CD4-positive, CD25-positive, alpha-beta regulatory T cell (primary cell): ENCODE data around the gene CNTN5. TPM values are rescaled to one million over a fixed set of nuclear protein-coding genes. Genes with fewer than 3 reads are reported as not detected.
A peak's percentile ranks its signal among the peaks of the same experiment; 100 is the strongest.

Source experiments
- ATAC-seq, 2 donors: fragments of 150-1000 bp; cut with Tn5 transposase; one replicate each; pipeline ENCODE4 v1.10.0; 2021; ENCODE audit warnings: low read depth in 2 of 2, moderate number of reproducible peaks in 2 of 2, moderate library complexity in 1 of 2
- DNase-seq, 3 donors: peaks; one replicate each; pipeline versions ENCODE4 v3.0.0 to v3.0.0-alpha.2; 2012 to 2022; ENCODE audit warnings: mixed read lengths in 1 of 3
- H3K27ac ChIP-seq: one replicate; pipeline ENCODE4 v1.7.0; 2013; ENCODE audit warnings: mild to moderate bottlenecking, low read length; ENCODE audit not compliant: insufficient read depth, poor library complexity, severe bottlenecking
- H3K27me3 ChIP-seq: one replicate; pipeline ENCODE4 v1.7.0; 2013; ENCODE audit warnings: low read length; ENCODE audit not compliant: control insufficient read depth, insufficient read depth
- H3K36me3 ChIP-seq: one replicate; pipeline ENCODE4 v1.7.0; 2013; ENCODE audit warnings: mild to moderate bottlenecking, low read length, moderate library complexity; ENCODE audit not compliant: control insufficient read depth, insufficient read depth
- H3K4me1 ChIP-seq: 2 replicates; pipeline ENCODE4 v1.7.0; 2013; ENCODE audit warnings: mild to moderate bottlenecking, low read length; ENCODE audit not compliant: insufficient read depth, control insufficient read depth, poor library complexity, severe bottlenecking
- H3K4me3 ChIP-seq: one replicate; pipeline ENCODE4 v1.7.0; 2013; ENCODE audit warnings: low read depth, mild to moderate bottlenecking, low read length, moderate library complexity
- H3K9me3 ChIP-seq, 2 experiments: 1 replicate in 1 of 2; 2 replicates in 1 of 2; pipeline ENCODE4 v1.7.0; 2013; ENCODE audit warnings: low read length in 2 of 2, mild to moderate bottlenecking in 1 of 2, moderate library complexity in 1 of 2; ENCODE audit not compliant: control insufficient read depth in 2 of 2
- H3K27ac Mint-ChIP-seq, 3 donors: one replicate each; pipeline ENCODE4 v1.8.0; 2020 to 2022; ENCODE audit warnings: mild to moderate bottlenecking in 3 of 3, mixed read lengths in 3 of 3, moderate library complexity in 2 of 3
- H3K27me3 Mint-ChIP-seq: one replicate; pipeline ENCODE4 v1.8.0; 2022; ENCODE audit warnings: mild to moderate bottlenecking, mixed read lengths
- H3K36me3 Mint-ChIP-seq: one replicate; pipeline ENCODE4 v1.8.0; 2020; ENCODE audit warnings: mixed read lengths
- H3K4me1 Mint-ChIP-seq, 4 donors: one replicate each; pipeline ENCODE4 v1.8.0; 2020 to 2022; ENCODE audit warnings: mixed read lengths in 4 of 4, mild to moderate bottlenecking in 1 of 4
- H3K4me3 Mint-ChIP-seq, 4 donors: one replicate each; pipeline ENCODE4 v1.8.0; 2020 to 2022; ENCODE audit warnings: mild to moderate bottlenecking in 4 of 4, mixed read lengths in 4 of 4, moderate library complexity in 3 of 4
- H3K9me3 Mint-ChIP-seq, 7 donors: one replicate each; pipeline ENCODE4 v1.8.0; 2020 to 2022; ENCODE audit warnings: mixed read lengths in 7 of 7, mild to moderate bottlenecking in 3 of 7, moderate library complexity in 2 of 7
- polyA plus RNA-seq, 4 donors: library from polyadenylated mRNA; unstranded; fragments of 300-500 nt; fragmentation: Illumina TruSeq; gene quantifications; one replicate each; pipeline ENCODE4 v1.2.3, GENCODE V29; 2021
- total RNA-seq: library from RNA; stranded (reverse); gene quantifications from one replicate; pipeline ENCODE4 v1.2.3, GENCODE V29; 2022

The CNTN5 gene
- total and polyA plus RNA-seq, 5 donors from 2014 or later, result not detected

DNA sequence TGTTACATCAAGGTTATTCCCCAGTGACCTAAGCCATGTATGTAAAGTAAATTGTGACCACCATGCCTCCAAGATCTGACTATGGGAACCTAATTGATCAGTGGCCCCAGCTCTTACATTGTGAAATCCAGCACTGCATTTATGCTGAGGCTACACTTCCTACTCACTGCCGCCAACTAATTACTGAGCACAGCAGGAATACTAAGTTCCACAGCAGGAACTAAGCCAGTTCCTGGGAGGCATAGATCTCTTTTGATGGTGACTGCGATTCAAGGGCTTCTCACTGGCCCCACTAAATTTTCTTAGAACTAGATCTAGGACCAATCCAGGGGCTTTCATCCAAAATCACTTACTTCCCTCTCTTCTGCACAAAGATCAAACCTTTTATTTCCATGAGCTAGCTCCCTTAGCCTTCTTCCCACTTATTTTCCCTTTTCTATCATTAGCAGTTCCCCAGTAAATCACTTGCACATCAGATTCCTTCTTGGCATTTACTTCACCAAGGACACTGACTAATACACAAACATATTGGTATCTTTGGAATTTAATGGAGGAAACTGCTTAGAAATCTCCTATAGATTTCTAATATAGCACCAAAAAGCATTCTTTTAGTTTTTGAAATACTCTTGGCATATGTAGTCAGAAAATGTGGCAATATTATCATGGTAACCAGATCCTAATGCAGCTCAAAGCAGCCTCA is 46.0 kb downstream of the CNTN5 start:
- Histone ChIP-seq H3K27me3 (no peaks in the 10 kb centered on the region), H3K9me3 (peaks cover 0 to 2% of the 10 kb centered on the region in 2 experiments), H3K4me1 (no peaks in the 10 kb centered on the region), H3K36me3 (no peaks in the 10 kb centered on the region), H3K27ac (no peak overlapping the region), H3K4me3 (no peak overlapping the region)
- DNase-seq (no peak), ATAC-seq (no peak)
- H3K27ac Mint-ChIP-seq, result no peak overlapping the region
- no peaks in the 10 kb centered on the region for H3K36me3 Mint-ChIP-seq
- H3K9me3 Mint-ChIP-seq, result peaks cover 0 to 9% (median 2%) of the 10 kb centered on the region in 7 donors
- H3K4me3 Mint-ChIP-seq, result no peak overlapping the region
- peaks cover 0 to 4% (median 0%) of the 10 kb centered on the region in 4 donors for H3K4me1 Mint-ChIP-seq
- no peaks in the 10 kb centered on the region for H3K27me3 Mint-ChIP-seq

DNA sequence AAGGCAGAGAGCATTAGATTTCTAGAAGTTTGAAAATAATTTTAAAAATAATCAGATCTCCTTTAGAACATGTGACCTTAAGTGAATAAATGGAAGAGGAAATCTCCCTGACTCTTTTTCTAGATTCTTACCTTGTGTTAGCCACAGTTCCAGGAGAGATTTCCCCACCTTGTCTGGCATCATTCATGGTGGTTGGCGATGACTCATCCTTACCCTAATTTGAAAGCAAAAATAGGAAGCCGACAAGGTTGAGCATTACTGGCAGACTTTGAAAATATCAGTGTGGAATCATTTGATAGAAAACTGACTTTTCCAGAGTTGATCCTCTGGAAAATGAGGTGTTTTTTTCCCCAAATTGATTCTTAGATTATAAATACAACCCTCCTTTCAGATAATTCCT is 48.1 kb downstream of the CNTN5 start:
- H3K4me3 ChIP-seq, result no peak overlapping the region
- no peaks in the 10 kb centered on the region for H3K9me3 ChIP-seq
- Mint-ChIP-seq H3K9me3 (peaks cover 0 to 11% (median 1%) of the 10 kb centered on the region in 7 donors), H3K27ac (no peak overlapping the region), H3K27me3 (no peaks in the 10 kb centered on the region), H3K4me1 (peaks cover 0 to 4% (median 0%) of the 10 kb centered on the region in 4 donors), H3K36me3 (no peaks in the 10 kb centered on the region), H3K4me3 (no peak overlapping the region)
- DNase-seq, result no peak
- no peak overlapping the region for H3K27ac ChIP-seq
- no peak for ATAC-seq
- H3K4me1 ChIP-seq, result no peaks in the 10 kb centered on the region
- no peaks in the 10 kb centered on the region for H3K27me3 ChIP-seq
- no peaks in the 10 kb centered on the region for H3K36me3 ChIP-seq

DNA sequence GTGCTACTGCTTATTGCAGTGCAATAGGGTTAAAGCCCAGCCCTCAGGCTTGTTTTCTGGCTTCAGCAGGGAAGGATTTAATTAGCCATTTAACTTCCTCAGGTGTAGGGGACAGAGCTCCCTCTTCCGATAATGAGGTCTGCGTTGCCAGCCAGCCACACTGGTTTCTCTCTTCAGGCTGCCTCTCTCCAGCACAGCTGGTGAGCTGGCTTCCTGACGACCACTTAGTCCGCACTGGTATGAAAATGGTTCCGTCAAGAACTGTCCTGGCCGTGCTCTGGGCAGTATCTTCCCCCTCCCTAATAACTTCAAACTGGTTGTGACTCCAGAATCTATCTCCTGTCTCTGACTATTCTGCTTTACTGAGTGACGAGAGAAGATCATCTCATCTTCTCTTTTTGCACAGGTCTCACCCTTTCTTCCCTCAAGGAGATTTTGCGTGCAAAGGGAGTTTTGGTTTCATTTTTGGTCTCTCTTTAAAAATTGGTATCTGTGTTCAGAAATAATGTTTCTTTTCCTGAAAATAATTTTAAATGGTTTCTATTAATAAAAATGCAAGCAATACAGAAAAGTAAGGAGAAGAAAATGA is 49.2 kb downstream of the CNTN5 start:
- DNase-seq (no peak), ATAC-seq (no peak)
- H3K4me3 ChIP-seq, result no peak overlapping the region
- peak overlapping the region in 3 of 4 donors; percentile 8 to 70 (median 66) for H3K4me3 Mint-ChIP-seq
- H3K27ac Mint-ChIP-seq, result no peak overlapping the region
- no peaks in the 10 kb centered on the region for H3K27me3 Mint-ChIP-seq
- peaks cover 0 to 7% (median 1%) of the 10 kb centered on the region in 7 donors for H3K9me3 Mint-ChIP-seq
- no peaks in the 10 kb centered on the region for H3K9me3 ChIP-seq
- no peaks in the 10 kb centered on the region for H3K27me3 ChIP-seq
- H3K27ac ChIP-seq, result no peak overlapping the region
- H3K36me3 ChIP-seq, result no peaks in the 10 kb centered on the region
- H3K4me1 ChIP-seq, result no peaks in the 10 kb centered on the region
- no peaks in the 10 kb centered on the region for H3K36me3 Mint-ChIP-seq
- H3K4me1 Mint-ChIP-seq, result peaks cover 0 to 4% (median 0%) of the 10 kb centered on the region in 4 donors

DNA sequence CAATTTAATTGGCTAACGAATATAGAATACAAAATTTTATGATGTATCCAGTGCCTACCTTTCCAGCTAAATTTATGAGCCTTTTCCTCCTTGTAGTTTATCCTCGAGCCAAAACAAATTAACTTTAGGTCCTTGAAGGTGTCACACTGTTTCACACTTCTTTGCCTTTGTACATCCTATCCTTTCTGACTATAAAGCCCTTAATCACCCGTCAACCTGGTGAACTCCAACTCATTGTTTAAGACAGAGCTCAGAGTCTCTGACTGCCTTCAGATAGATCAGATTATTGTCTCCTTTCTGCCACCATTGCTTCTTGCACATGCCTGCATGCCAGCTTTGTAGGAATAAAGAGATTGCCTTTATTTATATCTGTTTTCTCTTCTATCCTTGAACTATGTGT is 58.8 kb downstream of the CNTN5 start:
- no peaks in the 10 kb centered on the region for H3K27me3 Mint-ChIP-seq
- Histone ChIP-seq H3K27me3 (no peaks in the 10 kb centered on the region), H3K4me3 (no peak overlapping the region), H3K36me3 (no peaks in the 10 kb centered on the region), H3K9me3 (no peaks in the 10 kb centered on the region), H3K4me1 (no peaks in the 10 kb centered on the region), H3K27ac (no peak overlapping the region)
- peaks cover 0 to 19% (median 3%) of the 10 kb centered on the region in 7 donors for H3K9me3 Mint-ChIP-seq
- ATAC-seq (no peak), DNase-seq (no peak)
- no peak overlapping the region for H3K27ac Mint-ChIP-seq
- H3K4me1 Mint-ChIP-seq, result no peaks in the 10 kb centered on the region
- no peak overlapping the region for H3K4me3 Mint-ChIP-seq
- H3K36me3 Mint-ChIP-seq, result no peaks in the 10 kb centered on the region

DNA sequence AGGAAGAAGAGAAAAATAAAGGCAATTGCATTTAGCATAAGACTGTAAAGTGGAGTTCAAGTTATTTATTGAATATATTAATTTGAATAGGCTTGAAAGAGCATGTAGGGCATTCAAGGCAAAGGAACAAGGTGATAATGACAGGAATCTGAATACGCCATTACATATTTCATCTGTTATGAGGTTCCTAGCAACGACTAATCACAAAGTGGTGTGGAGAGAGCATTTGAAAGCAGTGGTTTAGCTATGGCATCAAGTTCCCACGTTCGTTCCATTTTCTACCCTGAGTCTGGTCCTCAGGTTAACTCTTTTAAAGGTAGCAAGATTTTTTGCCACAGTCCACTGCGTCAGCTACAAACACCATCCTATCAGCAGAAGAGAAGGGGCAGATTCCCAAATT is 59.4 kb downstream of the CNTN5 start:
- DNase-seq (no peak), ATAC-seq (no peak)
- H3K9me3 Mint-ChIP-seq, result peaks cover 0 to 19% (median 3%) of the 10 kb centered on the region in 7 donors
- no peak overlapping the region for H3K4me3 Mint-ChIP-seq
- H3K4me1 Mint-ChIP-seq, result no peaks in the 10 kb centered on the region
- Histone ChIP-seq H3K4me1 (no peaks in the 10 kb centered on the region), H3K36me3 (no peaks in the 10 kb centered on the region), H3K27me3 (no peaks in the 10 kb centered on the region), H3K27ac (no peak overlapping the region), H3K9me3 (no peaks in the 10 kb centered on the region), H3K4me3 (no peak overlapping the region)
- H3K27me3 Mint-ChIP-seq, result no peaks in the 10 kb centered on the region
- H3K36me3 Mint-ChIP-seq, result no peaks in the 10 kb centered on the region
- no peak overlapping the region for H3K27ac Mint-ChIP-seq

DNA sequence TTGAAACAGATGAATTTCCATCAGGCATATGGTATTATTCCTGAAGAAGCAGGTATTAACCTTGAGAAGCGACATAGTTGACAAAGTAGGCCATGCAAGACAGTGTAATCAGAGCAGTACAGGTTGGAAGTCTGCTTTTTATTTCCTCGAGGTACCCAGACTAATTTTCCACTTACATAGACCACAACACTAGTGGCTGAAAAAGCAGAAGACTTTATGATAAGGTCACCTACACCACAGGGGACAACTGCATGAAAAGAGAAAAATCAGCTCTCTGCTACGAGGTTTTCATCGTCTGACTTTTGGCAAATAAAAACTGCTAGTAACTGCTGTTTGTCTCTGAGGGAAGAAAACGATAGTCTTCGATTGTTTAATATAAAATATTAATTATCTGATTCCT is 77.5 kb downstream of the CNTN5 start:
- H3K9me3 Mint-ChIP-seq, result peaks cover 0 to 13% (median 2%) of the 10 kb centered on the region in 7 donors
- Histone ChIP-seq H3K36me3 (no peaks in the 10 kb centered on the region), H3K4me1 (no peaks in the 10 kb centered on the region), H3K4me3 (no peak overlapping the region), H3K27ac (no peak overlapping the region), H3K27me3 (no peaks in the 10 kb centered on the region), H3K9me3 (peaks cover 0 to 6% of the 10 kb centered on the region in 2 experiments)
- no peak overlapping the region for H3K4me3 Mint-ChIP-seq
- DNase-seq (no peak), ATAC-seq (no peak)
- no peaks in the 10 kb centered on the region for H3K4me1 Mint-ChIP-seq
- H3K27me3 Mint-ChIP-seq, result no peaks in the 10 kb centered on the region
- H3K36me3 Mint-ChIP-seq, result no peaks in the 10 kb centered on the region
- no peak overlapping the region for H3K27ac Mint-ChIP-seq

DNA sequence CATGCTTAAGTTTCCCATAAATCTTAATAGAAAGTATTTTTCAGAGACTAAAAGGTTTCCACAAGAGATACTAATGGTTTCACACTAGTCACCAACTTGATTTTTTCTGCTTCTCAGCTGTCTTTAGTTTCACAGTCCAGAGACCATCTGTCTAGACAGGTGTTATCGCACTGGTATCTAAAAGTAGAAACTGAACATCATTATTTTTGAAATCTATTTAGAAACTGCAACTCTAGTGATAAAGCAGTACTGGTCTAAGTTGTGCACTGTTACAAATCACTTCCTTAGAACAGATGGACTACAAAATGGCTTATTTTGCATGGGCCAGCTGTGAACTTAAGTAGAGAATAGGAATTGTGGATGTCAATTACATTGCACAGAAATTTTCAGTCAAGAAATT is 78.0 kb downstream of the CNTN5 start:
- Histone ChIP-seq H3K27ac (no peak overlapping the region), H3K4me3 (no peak overlapping the region), H3K4me1 (no peaks in the 10 kb centered on the region), H3K9me3 (peaks cover 2 to 6% of the 10 kb centered on the region in 2 experiments), H3K27me3 (no peaks in the 10 kb centered on the region), H3K36me3 (no peaks in the 10 kb centered on the region)
- peaks cover 0 to 15% (median 5%) of the 10 kb centered on the region in 7 donors for H3K9me3 Mint-ChIP-seq
- H3K4me1 Mint-ChIP-seq, result no peaks in the 10 kb centered on the region
- DNase-seq, result no peak
- no peak overlapping the region for H3K4me3 Mint-ChIP-seq
- ATAC-seq, result no peak
- no peaks in the 10 kb centered on the region for H3K36me3 Mint-ChIP-seq
- H3K27ac Mint-ChIP-seq, result no peak overlapping the region
- H3K27me3 Mint-ChIP-seq, result no peaks in the 10 kb centered on the region

DNA sequence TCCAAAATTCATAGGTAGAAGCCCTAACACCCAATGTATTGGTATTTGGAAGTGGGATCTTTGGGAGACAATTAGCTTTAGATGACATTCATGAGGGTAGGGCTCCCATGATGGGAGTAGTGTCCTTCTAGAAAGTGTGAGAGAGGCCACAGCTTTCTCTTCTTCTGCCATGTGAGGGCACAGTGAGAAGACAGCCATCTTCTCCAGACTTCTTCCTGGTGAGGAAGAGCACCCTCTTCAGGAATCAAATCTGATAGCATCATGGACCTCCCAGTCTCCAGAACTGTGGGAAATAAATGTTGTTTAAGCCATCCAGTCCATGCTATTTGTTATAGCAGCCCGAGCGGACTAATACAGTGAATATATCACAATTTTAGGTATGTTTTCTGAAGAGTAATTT is 96.9 kb downstream of the CNTN5 start:
- H3K4me1 Mint-ChIP-seq, result no peaks in the 10 kb centered on the region
- no peaks in the 10 kb centered on the region for H3K36me3 Mint-ChIP-seq
- no peaks in the 10 kb centered on the region for H3K27me3 Mint-ChIP-seq
- peaks cover 0 to 4% of the 10 kb centered on the region in 2 experiments for H3K9me3 ChIP-seq
- H3K27me3 ChIP-seq, result no peaks in the 10 kb centered on the region
- H3K9me3 Mint-ChIP-seq, result peaks cover 0 to 19% (median 7%) of the 10 kb centered on the region in 7 donors
- H3K4me3 Mint-ChIP-seq, result no peak overlapping the region
- H3K4me1 ChIP-seq, result no peaks in the 10 kb centered on the region
- DNase-seq (no peak), ATAC-seq (no peak)
- no peak overlapping the region for H3K27ac Mint-ChIP-seq
- no peak overlapping the region for H3K27ac ChIP-seq
- no peaks in the 10 kb centered on the region for H3K36me3 ChIP-seq
- no peak overlapping the region for H3K4me3 ChIP-seq
